ENCODE data around the gene GTPBP1.

The GTPBP1 gene

DNA sequence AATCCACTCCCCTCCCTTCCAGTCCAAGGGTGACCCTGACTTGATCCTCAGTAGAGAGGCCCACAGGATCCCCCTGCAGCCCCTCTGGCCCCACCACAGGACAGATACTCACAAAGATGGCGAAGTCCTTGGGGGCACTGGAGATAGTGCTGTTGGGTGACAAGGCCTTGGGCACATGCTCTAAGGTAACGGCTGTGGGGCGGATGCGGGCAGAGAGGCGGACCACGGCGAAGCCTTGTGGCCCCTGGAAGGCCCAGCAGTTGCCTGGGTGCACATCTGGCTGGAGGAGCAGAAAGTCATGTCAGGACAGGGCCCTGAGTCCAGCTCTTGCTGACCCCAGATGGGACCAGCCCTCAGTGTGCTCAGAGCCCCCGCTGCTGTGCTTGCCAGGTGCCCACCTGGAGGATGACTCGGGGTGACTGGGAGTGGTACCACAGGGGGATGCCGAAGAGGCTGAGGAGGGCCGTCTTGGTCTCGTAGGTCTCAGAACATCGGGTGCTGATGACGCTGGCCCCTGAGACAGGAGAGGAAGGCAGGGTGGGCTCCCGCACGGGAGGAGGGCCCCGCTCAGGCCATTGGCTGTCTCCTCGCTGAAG, 32.8 kb downstream of the GTPBP1 start:
- H3K36me3 ChIP-seq (ENCODE audit: control insufficient read depth, insufficient read depth, low read length) = peaks cover 14% of the 10 kb centered on the region

DNA sequence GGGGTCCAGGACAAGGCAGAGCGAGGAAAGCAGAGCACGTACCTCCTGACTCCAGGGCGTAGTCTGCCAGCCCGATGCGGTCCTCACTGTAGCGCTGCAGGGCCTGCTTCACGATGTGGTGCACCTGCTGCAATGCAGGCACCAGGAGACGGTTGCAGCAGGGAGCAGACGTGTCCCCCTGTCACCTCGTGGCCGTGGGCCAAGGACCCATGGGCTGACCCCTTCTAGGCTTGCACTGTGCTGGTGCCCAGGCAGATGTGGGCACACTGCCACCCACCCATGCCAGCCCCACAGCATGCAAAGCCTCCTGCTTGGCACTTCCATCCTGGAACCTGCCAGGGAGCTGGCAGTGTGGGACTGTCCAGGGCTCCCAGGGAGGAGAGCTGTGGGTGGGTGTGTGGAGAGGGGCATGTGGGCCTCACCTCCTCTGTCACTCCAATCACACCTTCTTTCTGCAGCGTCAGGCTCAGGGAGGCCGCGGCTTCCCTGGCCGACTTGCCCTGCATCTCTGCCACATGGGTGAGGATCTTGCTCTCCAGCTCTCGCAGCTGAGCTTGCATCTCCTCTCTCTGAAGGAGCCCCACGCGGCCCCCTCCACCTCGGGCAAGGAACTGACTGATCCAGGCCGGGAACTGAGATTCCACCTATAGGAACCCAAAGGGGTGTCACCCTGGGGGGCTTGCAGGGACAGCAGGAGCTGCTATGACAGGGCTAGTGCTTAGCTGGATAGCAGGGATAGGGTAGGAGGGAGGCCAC, 33.7 kb downstream of the GTPBP1 start:
- DNase-seq = no peak
- Histone ChIP-seq H3K27ac (ENCODE audit: low read depth, low read length) (no peak overlapping the region), H3K4me3 (ENCODE audit: low read length) (no peak overlapping the region), H2BK120ac (ENCODE audit: low read depth, low read length) (no peak overlapping the region), H3K79me2 (ENCODE audit: control insufficient read depth, insufficient read depth, low read length) (no peaks in the 10 kb centered on the region), H3K18ac (ENCODE audit: low read length) (no peak overlapping the region), H3K4me1 (ENCODE audit: control insufficient read depth, low read depth, low read length) (no peaks in the 10 kb centered on the region), H2BK15ac (replicated peaks; ENCODE audit: low read depth) (no peak overlapping the region), H3K56ac (ENCODE audit: low read length) (no peak overlapping the region), H4K8ac (ENCODE audit: low read depth, low read length) (no peak overlapping the region), H4K5ac (ENCODE audit: low read length) (no peak overlapping the region), H3K9ac (ENCODE audit: low read length) (no peak overlapping the region), H3K36me3 (ENCODE audit: control insufficient read depth, insufficient read depth, low read length) (peaks cover 14% of the 10 kb centered on the region), H3K4ac (ENCODE audit: low read depth, low read length) (no peak overlapping the region), H3K79me1 (ENCODE audit: low read length) (no peaks in the 10 kb centered on the region), H3K4me2 (ENCODE audit: low read length) (no peak overlapping the region), H3K27me3 (ENCODE audit: insufficient read depth, low read length, poor library complexity) (no peaks in the 10 kb centered on the region), H2BK5ac (ENCODE audit: low read length) (no peak overlapping the region), H3K23ac (ENCODE audit: low read length) (no peak overlapping the region), H2AK5ac (ENCODE audit: low read length) (no peak overlapping the region)
- no CpG with 5 or more reads among the region's 20 CpGs for WGBS (ENCODE audit: extremely low coverage, insufficient coverage, low lambda C conversion rate)

More for the DNA sequence above, 32.8 kb downstream of the GTPBP1 start:
- Histone ChIP-seq H3K23ac (ENCODE audit: low read length) (no peak overlapping the region), H2BK15ac (replicated peaks; ENCODE audit: low read depth) (no peak overlapping the region), H2AK5ac (ENCODE audit: low read length) (no peak overlapping the region), H3K79me1 (ENCODE audit: low read length) (no peaks in the 10 kb centered on the region), H3K4ac (ENCODE audit: low read depth, low read length) (no peak overlapping the region), H2BK120ac (ENCODE audit: low read depth, low read length) (no peak overlapping the region), H4K5ac (ENCODE audit: low read length) (no peak overlapping the region), H3K4me2 (ENCODE audit: low read length) (no peak overlapping the region), H3K18ac (ENCODE audit: low read length) (no peak overlapping the region), H3K79me2 (ENCODE audit: control insufficient read depth, insufficient read depth, low read length) (no peaks in the 10 kb centered on the region), H3K27ac (ENCODE audit: low read depth, low read length) (no peak overlapping the region), H4K8ac (ENCODE audit: low read depth, low read length) (no peak overlapping the region), H2BK5ac (ENCODE audit: low read length) (no peak overlapping the region), H3K9ac (ENCODE audit: low read length) (no peak overlapping the region), H3K56ac (ENCODE audit: low read length) (no peak overlapping the region), H3K4me3 (ENCODE audit: low read length) (no peak overlapping the region), H3K4me1 (ENCODE audit: control insufficient read depth, low read depth, low read length) (no peaks in the 10 kb centered on the region), H3K27me3 (ENCODE audit: insufficient read depth, low read length, poor library complexity) (no peaks in the 10 kb centered on the region)
- no CpG with 5 or more reads among the region's 18 CpGs for WGBS (ENCODE audit: extremely low coverage, insufficient coverage, low lambda C conversion rate)
- no peak for DNase-seq

DNA sequence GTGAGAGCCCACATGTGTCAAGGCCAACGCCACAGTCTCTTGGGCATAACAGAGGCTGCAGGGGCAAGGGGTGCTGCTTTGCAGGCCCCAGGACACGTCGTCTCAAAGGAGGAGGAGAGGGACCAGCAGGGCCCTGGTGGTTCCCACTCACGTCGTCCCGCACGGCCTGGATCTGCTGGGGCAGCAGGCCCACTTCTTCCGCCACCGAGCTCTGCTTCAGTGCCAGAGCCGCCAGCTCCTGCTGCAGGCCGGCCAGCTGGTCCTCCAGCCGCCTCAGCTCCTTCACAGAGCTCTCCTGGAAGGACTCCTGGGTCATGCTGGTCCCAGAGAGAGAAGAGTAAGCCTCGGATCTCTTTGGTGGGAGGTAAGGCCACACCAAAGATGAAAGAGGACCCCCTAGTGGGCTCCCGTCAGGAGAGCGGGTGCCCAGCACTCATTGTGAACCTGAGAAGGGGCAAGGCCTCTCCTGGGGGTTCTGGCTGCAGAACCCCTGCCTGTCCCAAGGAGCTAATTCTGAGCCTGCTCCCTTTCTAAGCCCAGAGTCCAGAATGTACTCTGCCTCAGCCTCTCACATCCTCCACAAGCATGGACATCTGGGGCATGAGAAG, 34.5 kb downstream of the GTPBP1 start:
- H3K4ac ChIP-seq (ENCODE audit: low read depth, low read length) = no peak overlapping the region
- no peak overlapping the region for H2AK5ac ChIP-seq (ENCODE audit: low read length)
- H3K27me3 ChIP-seq (ENCODE audit: insufficient read depth, low read length, poor library complexity) = no peaks in the 10 kb centered on the region
- no peak overlapping the region for H3K4me2 ChIP-seq (ENCODE audit: low read length)
- H3K79me2 ChIP-seq (ENCODE audit: control insufficient read depth, insufficient read depth, low read length) = no peaks in the 10 kb centered on the region
- no peaks in the 10 kb centered on the region for H3K4me1 ChIP-seq (ENCODE audit: control insufficient read depth, low read depth, low read length)
- WGBS (ENCODE audit: extremely low coverage, insufficient coverage, low lambda C conversion rate) = no CpG with 5 or more reads among the region's 15 CpGs
- no peak overlapping the region for H3K4me3 ChIP-seq (ENCODE audit: low read length)
- H3K36me3 ChIP-seq (ENCODE audit: control insufficient read depth, insufficient read depth, low read length) = peaks cover 14% of the 10 kb centered on the region
- H4K8ac ChIP-seq (ENCODE audit: low read depth, low read length) = no peak overlapping the region
- DNase-seq = no peak
- H3K18ac ChIP-seq (ENCODE audit: low read length) = no peak overlapping the region
- no peak overlapping the region for H2BK120ac ChIP-seq (ENCODE audit: low read depth, low read length)
- H3K9ac ChIP-seq (ENCODE audit: low read length) = no peak overlapping the region
- H3K27ac ChIP-seq (ENCODE audit: low read depth, low read length) = no peak overlapping the region
- no peak overlapping the region for H3K56ac ChIP-seq (ENCODE audit: low read length)
- H3K23ac ChIP-seq (ENCODE audit: low read length) = no peak overlapping the region
- no peak overlapping the region for H4K5ac ChIP-seq (ENCODE audit: low read length)
- no peaks in the 10 kb centered on the region for H3K79me1 ChIP-seq (ENCODE audit: low read length)
- no peak overlapping the region for H2BK5ac ChIP-seq (ENCODE audit: low read length)
- H2BK15ac ChIP-seq (replicated peaks; ENCODE audit: low read depth) = no peak overlapping the region

DNA sequence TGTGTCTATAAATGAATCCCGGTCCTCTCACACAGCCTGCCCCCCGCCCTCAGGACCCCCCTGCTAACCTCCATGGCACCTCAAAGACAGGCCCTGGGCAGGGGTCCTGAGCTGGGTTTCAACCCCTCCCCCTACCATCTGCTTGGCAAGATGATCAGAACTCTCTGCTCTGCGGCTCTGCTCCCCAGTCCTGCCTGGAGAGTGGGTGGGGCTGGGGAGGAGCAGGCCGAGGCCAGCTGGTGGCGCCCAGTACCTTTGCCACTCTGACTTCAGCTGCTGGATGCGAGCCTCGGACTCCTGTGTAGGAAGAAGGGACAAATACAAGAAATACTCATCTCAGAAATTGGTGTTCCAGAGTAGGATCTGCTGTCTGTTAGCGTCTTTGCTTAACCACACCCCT, 35.0 kb downstream of the GTPBP1 start:
- WGBS (ENCODE audit: extremely low coverage, insufficient coverage, low lambda C conversion rate) = no CpG with 5 or more reads among the region's 8 CpGs
- no peak overlapping the region for H4K5ac ChIP-seq (ENCODE audit: low read length)
- H3K36me3 ChIP-seq (ENCODE audit: control insufficient read depth, insufficient read depth, low read length) = peaks cover 15% of the 10 kb centered on the region

DNA sequence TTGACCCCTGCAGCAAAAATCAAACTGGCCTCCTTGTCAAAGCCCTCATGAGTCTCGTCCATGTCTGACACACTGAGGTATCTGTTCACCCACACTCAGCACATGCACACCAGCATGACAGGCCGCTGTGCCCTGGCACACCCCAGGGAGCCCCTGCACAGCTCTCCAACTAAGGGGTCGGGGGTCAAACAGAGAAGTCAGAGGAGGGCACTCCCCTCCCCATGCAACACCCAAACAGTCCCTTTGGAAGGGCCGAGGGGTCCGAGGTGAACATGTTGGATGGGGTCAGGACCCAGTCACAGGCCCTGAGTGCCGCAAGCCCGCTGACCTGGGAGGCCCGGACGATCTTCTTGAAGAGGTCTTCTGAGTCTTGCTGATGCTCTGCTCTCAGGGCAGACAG, 35.4 kb downstream of the GTPBP1 start:
- Histone ChIP-seq H3K27ac (ENCODE audit: low read depth, low read length) (no peak overlapping the region), H3K9ac (ENCODE audit: low read length) (no peak overlapping the region), H2BK120ac (ENCODE audit: low read depth, low read length) (no peak overlapping the region), H3K27me3 (ENCODE audit: insufficient read depth, low read length, poor library complexity) (no peaks in the 10 kb centered on the region), H3K36me3 (ENCODE audit: control insufficient read depth, insufficient read depth, low read length) (peaks cover 15% of the 10 kb centered on the region), H4K5ac (ENCODE audit: low read length) (no peak overlapping the region), H3K4ac (ENCODE audit: low read depth, low read length) (no peak overlapping the region), H3K79me2 (ENCODE audit: control insufficient read depth, insufficient read depth, low read length) (no peaks in the 10 kb centered on the region), H4K8ac (ENCODE audit: low read depth, low read length) (no peak overlapping the region), H3K56ac (ENCODE audit: low read length) (no peak overlapping the region), H2BK5ac (ENCODE audit: low read length) (no peak overlapping the region), H2AK5ac (ENCODE audit: low read length) (no peak overlapping the region), H3K4me1 (ENCODE audit: control insufficient read depth, low read depth, low read length) (no peaks in the 10 kb centered on the region), H3K18ac (ENCODE audit: low read length) (no peak overlapping the region), H3K4me3 (ENCODE audit: low read length) (no peak overlapping the region), H2BK15ac (replicated peaks; ENCODE audit: low read depth) (no peak overlapping the region), H3K4me2 (ENCODE audit: low read length) (no peak overlapping the region), H3K79me1 (ENCODE audit: low read length) (no peaks in the 10 kb centered on the region), H3K23ac (ENCODE audit: low read length) (no peak overlapping the region)
- no CpG with 5 or more reads among the region's 9 CpGs for WGBS (ENCODE audit: extremely low coverage, insufficient coverage, low lambda C conversion rate)
- no peak for DNase-seq

More for the DNA sequence above, 35.0 kb downstream of the GTPBP1 start:
- H3K4me3 ChIP-seq (ENCODE audit: low read length) = no peak overlapping the region
- H2BK120ac ChIP-seq (ENCODE audit: low read depth, low read length) = no peak overlapping the region
- H3K4me2 ChIP-seq (ENCODE audit: low read length) = no peak overlapping the region
- H2BK5ac ChIP-seq (ENCODE audit: low read length) = no peak overlapping the region
- H3K23ac ChIP-seq (ENCODE audit: low read length) = no peak overlapping the region
- no peak overlapping the region for H2AK5ac ChIP-seq (ENCODE audit: low read length)
- H3K27ac ChIP-seq (ENCODE audit: low read depth, low read length) = no peak overlapping the region
- H3K27me3 ChIP-seq (ENCODE audit: insufficient read depth, low read length, poor library complexity) = no peaks in the 10 kb centered on the region
- H3K9ac ChIP-seq (ENCODE audit: low read length) = no peak overlapping the region
- no peak overlapping the region for H3K56ac ChIP-seq (ENCODE audit: low read length)
- H3K4ac ChIP-seq (ENCODE audit: low read depth, low read length) = no peak overlapping the region
- no peak overlapping the region for H3K18ac ChIP-seq (ENCODE audit: low read length)
- no peak for DNase-seq
- no peaks in the 10 kb centered on the region for H3K79me1 ChIP-seq (ENCODE audit: low read length)
- H3K4me1 ChIP-seq (ENCODE audit: control insufficient read depth, low read depth, low read length) = no peaks in the 10 kb centered on the region
- H4K8ac ChIP-seq (ENCODE audit: low read depth, low read length) = no peak overlapping the region
- no peaks in the 10 kb centered on the region for H3K79me2 ChIP-seq (ENCODE audit: control insufficient read depth, insufficient read depth, low read length)
- H2BK15ac ChIP-seq (replicated peaks; ENCODE audit: low read depth) = no peak overlapping the region

Data from mesendoderm (in vitro differentiated cells).